GM19372 (cell line): Measurements from ENCODE around the gene RFFL.

ENCODE experiments used
- ATAC-seq: cut with Tn5 transposase; IDR thresholded peaks from one replicate; pipeline ENCODE4 v1.9.1; 2021; ENCODE audit warnings: mild to moderate bottlenecking, low read depth, moderate library complexity; ENCODE audit not compliant: unreplicated experiment

Gene RFFL

DNA sequence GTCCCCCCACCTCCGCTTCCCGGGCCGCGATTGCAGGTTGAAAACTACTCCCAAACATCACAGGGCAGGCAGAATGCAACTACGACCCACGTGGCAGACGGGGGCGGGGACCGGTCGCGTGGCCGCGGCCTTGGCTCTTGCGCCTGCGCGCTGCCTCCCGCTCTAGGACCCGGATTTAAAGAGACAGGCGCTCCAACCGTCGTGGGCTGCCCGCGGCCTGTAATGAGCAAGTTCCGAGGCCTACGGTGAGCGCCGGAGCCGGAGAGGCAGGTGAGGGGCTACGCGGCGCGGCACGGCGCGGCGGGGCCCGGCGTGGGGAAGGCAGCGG, 83.2 kb downstream of the RFFL start, which contains the start of gene LIG3:
TSS of gene LIG3 (plus strand) at position 160 of the 328 bp plus-strand sequence. CDS start 2,494 bp downstream, outside the sequence.
- ATAC-seq = peak; percentile 73

DNA sequence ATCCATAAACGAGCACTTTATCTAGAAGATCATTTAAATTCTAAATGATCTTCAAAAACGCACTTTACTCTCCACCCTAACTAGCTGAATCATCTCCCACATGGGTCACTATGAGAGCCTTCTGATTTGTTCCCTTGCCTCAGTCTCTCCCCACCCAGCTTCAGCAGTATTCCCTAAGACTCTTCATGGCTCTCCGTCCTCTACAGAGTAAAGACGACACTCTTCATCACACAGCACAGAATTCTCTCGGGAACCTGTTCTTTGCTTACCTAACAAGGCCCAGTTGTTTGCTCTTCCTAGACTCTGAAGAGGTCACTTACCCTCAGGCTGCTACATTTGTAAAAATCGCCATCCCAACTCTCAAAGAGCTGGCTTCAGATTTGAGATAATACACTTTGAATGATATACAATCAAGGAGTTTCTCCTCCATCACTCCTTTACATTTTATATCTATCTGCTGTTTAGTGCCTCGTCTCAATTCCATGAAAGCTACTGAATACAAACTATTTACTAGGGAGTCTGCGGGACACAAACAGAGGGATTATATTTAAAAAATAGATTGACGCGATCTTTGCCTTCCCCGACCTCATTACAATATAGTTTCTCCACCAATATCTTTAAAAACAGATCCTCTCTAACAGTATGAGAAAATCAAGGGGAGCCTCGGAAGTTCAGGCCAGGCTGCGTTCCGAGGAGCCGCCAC, 83.7 kb downstream of the RFFL start:
- no peak for ATAC-seq

DNA sequence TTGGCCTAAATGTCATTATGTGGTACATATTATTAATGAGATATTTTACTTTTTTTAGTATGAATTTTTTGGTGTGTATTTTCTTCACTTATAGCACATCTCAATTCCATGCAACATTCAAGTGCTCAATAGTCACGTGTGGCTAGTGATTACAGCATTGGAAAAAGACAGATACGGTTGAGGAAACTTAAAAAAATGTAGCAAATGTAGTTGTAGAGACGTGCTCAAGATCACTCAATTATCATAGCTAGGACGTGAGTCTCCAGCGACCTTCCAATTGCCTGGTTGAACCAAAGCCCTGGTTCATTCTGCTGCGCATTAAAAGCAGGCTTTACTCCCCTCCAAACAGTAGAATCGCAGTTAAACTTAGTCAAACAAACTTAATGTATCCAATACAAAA, 84.4 kb downstream of the RFFL start:
- no peak for ATAC-seq

DNA sequence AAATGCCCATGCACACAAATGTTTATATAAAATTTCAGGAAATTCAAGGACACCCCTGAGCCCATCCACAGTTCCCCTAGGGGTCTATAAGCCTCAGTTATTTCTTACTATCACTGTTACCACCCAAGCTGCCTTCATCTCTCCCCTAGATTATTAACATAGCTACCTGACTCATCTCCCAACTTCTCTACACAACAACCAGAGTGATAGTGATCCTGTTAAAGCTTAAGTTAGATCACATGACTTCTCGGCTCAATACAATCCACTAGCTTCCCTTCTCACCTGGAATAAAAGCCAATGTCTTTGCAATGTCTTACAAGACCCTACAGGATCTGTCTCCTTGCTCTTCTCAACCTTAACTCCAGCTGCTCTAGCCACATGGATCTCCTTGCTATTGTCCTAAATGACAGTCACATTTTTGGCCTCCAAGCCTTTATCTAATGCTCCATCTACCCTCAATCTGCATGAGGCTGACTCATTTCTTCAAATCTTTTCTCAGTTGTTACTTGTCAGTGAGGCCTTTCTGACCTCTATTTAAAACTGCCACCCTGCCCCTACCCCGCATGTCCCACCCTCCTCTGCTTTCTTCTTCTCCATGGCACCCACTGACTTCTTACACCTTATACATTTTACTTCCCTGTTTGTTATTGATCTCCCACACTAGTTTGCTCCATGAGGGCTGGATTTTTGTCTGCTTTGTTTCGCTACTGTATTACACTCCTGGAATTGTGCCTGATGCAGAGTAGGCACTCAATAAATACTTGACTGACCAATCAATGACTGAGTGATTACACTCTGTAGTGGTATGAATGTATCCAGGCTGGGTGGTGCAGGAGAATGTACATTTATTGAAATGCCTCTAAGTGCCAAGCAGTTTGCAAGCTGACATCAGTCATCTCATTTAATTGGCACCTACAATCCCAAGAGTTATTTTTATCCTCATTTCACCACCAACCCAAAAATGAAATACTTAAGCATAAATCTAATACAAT, 88.4 kb downstream of the RFFL start:
- no peak for ATAC-seq

- ATAC-seq = no peak
Observed at GRCh38 chr17:34974179-34974578, 89.3 kb downstream of the RFFL start.

- peak; percentile 83 for ATAC-seq
Observed at GRCh38 chr17:34961093-34961911, 102.2 kb downstream of the RFFL start, which contains the start of the genes CCT6B and ZNF830. Gene CCT6B, minus strand, starts transcription at chr17:34961460. Its CDS starts 67 bp downstream, at chr17:34961393. Gene ZNF830, plus strand, starts transcription at chr17:34961540. Its CDS starts 27 bp downstream, at chr17:34961567.

- ATAC-seq = no peak
Observed at GRCh38 chr17:34958438-34958837, 105.1 kb downstream of the RFFL start.
